GM19193 (cell line): ENCODE results near the gene RREB1.

Experiments used
- POLR2A ChIP-seq: IDR thresholded peaks from 4 replicates; pipeline ENCODE4 v1.6.1; 2011; ENCODE audit not compliant: insufficient read depth, insufficient read length; ENCODE audit errors: extremely low read depth

The RREB1 gene

DNA sequence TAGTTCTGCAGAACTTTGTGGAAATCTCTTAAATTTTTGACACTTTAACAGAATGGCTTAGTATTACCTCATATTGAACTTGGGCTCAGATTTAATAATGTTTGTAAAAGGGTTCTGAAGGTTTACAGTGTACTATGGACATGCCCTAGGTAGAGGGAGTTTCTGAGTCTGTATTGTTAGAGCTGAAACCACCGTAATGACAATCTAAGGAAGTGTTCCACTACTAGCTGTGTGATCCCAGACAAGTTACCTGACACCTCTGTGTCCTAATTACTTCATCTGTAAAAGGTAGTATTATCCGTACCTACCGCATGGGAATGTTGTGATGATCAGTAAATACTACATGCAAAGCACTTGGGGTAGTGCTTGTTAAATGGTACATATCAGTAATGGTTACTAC, 86.9 kb downstream of the RREB1 start:
- TF ChIP-seq POLR2A = no peak

DNA sequence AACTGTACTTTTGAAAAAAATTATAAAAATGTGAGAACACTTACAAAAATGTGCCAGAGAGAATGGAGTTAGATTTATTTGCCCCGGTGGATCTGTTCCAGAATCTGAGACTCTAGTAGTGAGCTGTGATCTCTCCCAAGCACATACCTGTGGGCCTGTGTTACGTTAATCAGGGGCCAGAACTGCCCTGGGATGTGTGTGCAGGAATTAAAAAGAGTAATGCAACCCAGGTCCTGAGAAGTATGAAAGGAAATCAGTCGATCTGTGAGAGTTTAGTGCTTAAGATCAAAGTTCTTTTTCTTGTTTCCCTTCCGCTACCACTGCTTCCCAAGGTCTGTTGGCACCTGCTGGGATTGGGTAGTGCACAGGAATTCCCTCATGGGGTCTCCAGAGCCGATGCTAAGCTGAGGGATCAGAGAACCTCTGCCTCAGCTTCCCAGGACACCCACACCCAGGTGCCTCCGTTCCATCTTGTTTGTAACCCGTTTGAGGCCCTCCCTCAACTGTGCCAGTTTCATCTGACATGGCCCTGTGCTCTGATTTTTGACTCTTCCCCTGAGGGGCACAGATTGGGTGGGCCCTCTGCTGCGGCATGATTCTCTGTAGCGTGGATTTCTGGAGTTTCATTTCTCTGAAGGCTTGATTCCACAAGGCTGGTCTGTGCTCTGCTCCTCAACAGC, 87.7 kb downstream of the RREB1 start:
- TF ChIP-seq POLR2A = no peak

DNA sequence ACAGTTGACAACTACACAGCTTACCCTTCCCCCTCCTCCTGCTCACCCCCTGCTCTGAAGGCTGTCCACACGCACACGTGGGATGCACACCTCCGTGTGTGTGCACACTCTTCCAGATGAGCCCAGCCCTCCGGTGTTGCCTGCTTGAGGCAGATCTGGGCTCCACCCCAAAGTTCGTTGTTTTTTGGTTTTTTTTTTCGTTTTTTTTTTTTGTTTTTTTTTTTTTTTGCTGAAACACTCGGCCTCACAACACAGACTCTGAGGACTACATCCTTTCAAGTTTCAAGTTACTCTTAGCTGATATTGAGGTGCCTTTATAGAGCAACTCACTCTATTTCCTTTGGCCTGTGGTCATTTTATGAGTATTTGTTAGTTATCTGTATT, 88.2 kb downstream of the RREB1 start:
- no peak for TF ChIP-seq POLR2A

DNA sequence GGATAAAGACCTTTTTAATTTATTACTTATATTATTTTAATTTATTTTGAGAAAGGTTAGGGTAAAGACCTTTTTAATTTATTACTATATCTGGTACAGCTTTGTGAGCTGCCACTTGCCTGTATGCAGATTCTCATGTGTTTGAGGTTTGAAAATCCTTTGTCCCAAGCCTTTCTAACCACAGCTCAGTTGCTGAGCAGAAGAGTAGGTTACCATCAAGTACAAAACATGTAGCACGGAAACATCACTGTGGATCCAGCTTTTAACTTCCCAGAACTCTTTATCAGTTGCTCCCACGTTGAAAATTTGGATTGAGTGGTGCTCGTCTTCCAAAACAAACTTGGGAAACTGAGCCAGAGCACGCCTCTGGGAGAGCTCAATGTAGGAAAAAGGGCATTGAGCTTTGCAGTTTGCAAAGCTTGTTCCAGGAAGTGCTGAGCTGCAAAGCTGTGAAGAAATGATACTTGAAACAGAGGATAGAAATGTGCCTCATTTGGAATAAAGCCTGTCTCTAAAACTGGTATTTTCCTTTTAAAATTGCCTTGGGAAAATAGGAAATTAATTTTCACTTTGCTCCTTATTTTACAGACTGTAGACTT, 89.0 kb downstream of the RREB1 start:
- no peak for TF ChIP-seq POLR2A

DNA sequence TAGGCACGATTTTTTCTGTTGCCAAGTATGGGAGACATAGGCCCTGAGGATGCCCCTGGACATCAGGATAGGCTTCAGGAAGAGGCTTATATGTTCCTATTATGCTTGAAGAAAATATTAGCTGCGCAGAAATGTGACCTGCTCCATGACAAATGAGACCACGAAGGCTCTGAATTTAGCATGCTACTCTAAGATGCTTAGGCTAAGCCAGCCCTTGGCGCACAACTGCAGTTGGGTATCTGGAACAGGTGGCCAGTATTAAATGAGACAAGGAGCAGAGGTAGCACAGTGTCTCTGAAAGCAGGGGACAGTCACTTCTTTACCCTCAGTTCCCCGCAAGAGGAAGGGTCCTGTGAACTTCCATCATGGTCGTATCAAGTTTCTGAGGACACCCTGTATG, 90.0 kb downstream of the RREB1 start:
- TF ChIP-seq POLR2A = no peak

GRCh38 chr6:7198833-7199800, 91.4 kb downstream of the RREB1 start:
- TF ChIP-seq POLR2A = no peak

DNA sequence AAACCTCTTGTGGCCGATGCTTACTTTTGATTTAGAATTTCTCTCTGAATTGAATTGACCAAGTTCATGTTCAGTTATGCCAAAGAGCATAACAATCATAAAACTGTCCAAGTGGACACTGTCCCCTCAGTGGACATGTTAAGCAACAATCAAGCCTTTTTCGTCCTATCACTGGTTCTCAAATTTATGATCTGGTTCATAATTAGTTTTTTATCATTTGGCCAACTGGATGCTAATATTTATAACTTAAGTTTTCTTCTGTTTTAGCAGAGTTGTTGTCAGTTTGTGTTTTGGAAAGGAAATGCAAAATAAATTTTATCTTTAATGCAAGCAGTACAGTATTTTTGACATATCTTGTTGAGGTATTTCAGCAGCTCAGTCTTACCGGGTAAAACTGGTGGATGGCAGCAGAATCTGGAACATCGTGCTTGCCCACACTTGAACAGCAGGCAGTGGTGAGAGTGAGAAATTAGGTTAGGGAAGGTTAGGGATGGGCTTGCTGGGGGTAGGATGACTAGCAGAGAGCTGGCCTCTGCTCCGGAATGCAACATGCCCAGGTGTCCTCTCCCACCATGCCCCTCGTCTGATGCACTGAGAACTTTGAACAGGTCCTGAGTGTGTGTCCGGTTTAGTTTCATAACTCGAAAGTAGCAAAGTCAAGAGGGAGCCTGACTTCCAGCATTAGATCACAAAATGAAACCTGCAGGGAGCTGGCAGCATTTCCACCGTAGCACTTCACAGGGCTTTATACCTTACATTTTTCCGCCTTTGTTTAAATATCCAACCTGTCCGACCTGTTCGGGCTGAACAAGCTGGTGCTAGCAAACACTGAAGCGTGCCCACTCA, 93.1 kb downstream of the RREB1 start:
- no peak for TF ChIP-seq POLR2A

GRCh38 chr6:7201444-7201731, 93.6 kb downstream of the RREB1 start:
- TF ChIP-seq POLR2A = no peak

DNA sequence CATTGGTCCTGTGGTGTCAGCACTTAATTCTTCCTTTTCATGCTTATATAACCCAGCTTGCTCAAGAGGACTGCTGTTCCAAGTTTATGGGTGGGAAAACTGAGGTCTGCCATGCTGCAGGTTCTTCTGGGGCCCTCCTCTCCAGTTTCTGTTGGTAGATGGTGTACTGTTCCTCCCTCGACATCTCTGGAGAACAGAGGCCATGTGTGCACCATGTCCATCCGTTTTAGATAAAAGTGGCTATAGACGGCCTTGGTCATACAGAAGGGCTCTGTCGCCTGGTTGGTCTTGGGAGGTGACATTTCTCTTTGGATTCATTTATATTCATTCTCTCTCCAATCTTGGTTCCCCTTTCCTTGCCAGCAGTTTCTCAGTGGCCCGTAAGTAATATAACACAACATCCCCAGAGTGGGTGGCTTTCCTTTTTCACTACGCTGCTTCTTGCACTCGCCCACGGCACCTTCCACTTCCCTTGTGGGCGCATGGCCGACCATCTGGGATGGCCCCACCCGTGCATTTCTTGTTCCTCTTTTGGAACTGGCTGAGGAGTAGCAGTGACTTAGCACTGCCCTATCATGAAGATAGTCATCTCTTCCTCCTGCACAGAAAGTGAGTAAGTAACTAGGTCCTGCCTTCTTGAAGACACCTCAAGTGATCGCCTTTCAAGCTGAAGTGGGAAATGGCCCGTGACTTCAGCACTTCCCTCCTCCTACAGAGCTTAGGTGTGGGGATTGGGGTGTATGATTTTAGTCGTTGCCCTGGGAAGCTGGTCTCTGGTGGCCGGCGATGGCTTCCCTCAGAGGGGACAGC, 94.2 kb downstream of the RREB1 start:
- TF ChIP-seq POLR2A = no peak

DNA sequence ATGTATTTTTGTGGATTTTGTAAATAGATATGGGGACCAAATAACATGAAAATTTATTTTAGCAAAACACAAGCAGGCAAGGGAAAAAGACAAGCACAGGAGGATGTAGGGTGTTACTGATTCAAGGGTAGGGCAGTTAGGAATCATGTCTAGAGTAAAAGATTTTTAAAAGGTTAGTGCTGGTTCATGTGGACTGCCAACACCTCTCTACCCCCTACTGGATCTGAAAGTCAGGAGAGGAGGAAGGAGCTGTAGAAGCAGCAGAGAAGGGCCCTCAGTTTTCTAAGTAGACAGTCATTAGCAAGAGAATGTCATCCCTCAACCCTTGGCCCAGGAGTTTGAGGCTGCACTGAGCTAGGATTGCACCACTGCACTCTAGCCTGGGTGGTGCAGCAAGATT, 95.2 kb downstream of the RREB1 start:
- no peak for TF ChIP-seq POLR2A

- no peak for TF ChIP-seq POLR2A
These were observed 96.2 kb downstream of the RREB1 start for GRCh38 chr6:7203939-7204338.

GRCh38 chr6:7204726-7205125, 97.0 kb downstream of the RREB1 start:
- TF ChIP-seq POLR2A = no peak

- TF ChIP-seq POLR2A = no peak
These were observed 100.0 kb downstream of the RREB1 start for GRCh38 chr6:7207720-7208119.

DNA sequence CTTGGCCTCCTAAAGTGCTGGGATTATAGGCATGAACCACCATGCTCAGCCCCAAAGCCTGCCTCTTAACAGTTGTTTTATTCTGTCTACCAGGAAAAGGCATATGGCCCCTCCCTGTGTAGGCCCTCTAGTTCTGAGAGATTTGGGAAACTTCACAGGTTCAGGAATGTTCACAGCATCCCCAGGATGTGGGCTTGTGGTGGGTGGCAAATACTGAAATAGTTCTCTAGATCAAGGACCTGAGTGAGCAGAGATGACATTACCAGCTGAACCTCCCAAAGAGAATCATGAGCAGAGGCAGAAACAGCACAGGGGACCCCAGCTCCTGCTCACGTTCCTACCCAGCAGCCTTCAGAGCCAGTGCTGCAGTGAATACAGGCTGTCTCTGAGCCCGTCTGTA, 105.7 kb downstream of the RREB1 start:
- TF ChIP-seq POLR2A = no peak
